PC-3 (cell line): Measurements from ENCODE around the gene TMEM106C.

Source experiments
- EZH2 ChIP-seq: fragments of 300-600 bp; sonication (generic); IDR thresholded peaks from one replicate; pipeline ENCODE4 v1.6.1; 2017; ENCODE audit warnings: antibody characterized with exemption, mild to moderate bottlenecking, low read length; ENCODE audit not compliant: unreplicated experiment
- TF ChIP-seq, protein P1 (sequence below): fragments of 300-600 bp; sonication (generic); conservative IDR thresholded peaks from 2 replicates; pipeline ENCODE4 v1.5.1; 2017; ENCODE audit warnings: antibody characterized with exemption, low read depth, mild to moderate bottlenecking, low read length

DNA sequence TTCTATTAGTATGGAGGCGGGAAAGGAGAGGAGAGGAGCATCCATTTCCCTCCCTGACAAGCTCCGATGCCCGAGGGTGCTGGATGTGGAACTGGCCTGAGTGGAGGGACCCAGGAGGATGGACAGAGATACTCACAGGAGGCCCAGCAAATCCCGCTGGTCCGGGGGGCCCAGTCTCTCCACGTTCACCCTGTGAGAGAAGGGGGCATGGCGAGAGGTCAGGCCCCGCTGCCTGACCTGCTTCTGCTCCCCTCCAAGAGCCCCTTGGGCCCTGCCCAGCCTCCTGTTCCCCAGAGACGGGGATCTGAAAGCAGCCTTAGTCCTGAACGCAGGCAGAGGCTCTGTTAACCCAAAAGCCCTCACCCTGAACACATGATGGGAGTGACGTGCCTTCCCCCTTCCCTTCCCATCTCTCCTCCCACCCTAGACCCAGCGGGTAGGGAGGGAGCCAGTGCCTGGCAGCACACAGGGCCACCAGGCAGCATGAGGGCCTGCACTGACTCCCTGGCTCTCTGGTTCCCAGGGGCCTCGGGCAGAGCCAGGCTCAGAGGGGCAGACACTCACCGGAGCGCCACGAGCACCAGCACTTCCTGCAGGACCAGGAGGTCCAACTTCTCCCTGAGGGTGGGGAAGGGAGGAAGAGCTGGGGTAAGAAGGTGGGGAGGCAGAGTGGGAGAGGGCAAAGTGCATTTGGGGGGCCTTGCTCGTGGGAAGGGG, 17.5 kb downstream of the TMEM106C start:
- TF ChIP-seq, protein P1, sequence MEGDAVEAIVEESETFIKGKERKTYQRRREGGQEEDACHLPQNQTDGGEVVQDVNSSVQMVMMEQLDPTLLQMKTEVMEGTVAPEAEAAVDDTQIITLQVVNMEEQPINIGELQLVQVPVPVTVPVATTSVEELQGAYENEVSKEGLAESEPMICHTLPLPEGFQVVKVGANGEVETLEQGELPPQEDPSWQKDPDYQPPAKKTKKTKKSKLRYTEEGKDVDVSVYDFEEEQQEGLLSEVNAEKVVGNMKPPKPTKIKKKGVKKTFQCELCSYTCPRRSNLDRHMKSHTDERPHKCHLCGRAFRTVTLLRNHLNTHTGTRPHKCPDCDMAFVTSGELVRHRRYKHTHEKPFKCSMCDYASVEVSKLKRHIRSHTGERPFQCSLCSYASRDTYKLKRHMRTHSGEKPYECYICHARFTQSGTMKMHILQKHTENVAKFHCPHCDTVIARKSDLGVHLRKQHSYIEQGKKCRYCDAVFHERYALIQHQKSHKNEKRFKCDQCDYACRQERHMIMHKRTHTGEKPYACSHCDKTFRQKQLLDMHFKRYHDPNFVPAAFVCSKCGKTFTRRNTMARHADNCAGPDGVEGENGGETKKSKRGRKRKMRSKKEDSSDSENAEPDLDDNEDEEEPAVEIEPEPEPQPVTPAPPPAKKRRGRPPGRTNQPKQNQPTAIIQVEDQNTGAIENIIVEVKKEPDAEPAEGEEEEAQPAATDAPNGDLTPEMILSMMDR: no peak
- no peak for TF ChIP-seq EZH2
